ENCODE results near the gene NEU4.
A peak's percentile ranks its signal among the peaks of the same experiment; 100 is the strongest.
"Not testable (repeated sequence)": the region's sequence is repeated elsewhere in the genome, so short reads cannot be mapped to it uniquely, and the experiment has no call there.

Gene NEU4

DNA sequence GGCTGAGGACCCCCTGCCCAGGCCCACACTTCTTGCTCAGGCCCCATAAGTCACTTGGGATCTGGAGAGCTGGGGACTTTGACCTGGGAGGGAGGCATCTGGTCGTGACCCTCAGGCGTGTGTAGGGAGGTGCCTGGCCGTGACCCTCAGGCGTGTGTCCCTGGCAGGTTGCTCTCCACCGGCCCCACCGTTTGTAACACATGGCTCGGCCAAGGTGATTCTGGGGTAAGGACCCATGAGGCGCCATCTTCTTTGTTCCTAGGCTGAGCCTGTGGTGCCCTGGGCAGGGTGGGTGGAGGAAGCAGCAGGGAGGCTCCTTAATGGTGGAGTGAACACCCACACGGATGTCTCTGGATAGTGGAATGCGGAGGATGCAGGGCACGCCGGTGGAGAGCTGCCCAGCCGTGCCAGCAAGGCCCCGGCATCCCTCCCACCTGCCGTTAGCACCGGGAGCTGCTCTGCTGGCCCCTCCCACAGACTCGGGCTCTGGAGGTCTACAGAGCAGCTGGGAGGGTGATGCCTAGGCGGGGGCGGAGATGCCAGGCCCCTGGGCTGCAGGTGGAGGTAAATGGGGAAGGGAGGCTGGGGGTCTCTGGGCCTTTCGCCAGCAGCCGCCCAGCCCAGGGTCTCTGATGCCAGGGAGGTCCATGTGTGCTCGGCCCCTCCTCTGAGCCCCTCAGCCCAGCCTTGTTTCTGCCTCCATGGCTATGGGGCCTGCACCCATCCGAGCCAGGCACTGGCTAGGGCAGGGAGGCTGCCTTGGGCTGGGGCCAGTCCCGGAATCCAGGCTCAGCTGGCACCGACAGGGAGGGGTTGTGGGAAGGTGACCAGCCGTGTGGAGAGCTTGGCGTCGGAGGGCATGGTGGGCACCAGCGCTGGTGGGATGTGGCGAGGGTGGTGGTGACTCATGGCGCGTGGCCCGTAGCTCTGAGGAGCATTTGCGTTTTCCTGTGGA, 33.5 kb upstream of the NEU4 start:
- no peak for DNase-seq

DNA sequence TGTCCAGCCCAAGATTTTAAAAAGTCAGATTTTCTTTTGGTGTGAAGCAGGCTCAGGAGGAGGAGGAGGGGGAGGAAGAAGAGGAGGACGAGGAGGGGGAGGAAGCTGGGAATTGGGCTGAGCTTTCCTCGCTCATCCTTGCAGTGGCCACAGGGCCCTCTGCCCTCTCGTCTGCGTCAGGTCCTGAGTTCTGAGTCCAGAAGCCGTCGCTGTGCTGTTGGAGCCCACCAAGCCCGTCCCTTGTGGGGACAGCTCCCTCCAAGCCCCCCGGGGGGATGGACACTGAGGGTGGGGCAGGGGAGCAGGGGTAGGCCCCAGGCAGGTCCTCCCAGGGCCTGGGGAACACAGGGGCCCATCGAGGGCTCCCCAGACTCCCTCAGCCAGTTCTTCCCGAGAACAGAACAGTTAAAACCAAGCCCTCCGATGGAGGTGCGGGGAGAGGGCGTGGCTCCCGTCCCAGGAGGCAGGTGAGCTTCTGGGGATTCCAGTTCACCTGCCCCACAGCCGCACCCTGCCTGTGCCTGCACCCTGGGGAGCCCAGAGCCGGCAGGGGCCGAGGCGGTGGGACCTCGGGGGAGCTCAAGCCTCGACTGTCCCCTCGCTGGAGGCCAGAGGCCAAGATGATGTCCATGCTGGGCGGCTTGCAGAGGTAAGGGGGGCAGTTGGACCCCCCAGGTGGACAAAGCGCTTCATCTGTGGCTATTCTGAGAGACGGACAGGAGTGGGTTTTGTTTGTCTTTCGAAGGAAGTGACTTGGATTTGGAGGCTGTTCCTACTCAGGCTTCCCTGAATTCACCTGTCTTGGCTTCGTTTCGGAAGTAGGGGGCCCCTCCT, 32.4 kb upstream of the NEU4 start, which contains the start of gene GAL3ST2:
Gene GAL3ST2 (plus strand): TSS at position 487 of the 834 bp plus-strand sequence. CDS start 134 bp downstream, at position 621.
- DNase-seq: no peak

DNA sequence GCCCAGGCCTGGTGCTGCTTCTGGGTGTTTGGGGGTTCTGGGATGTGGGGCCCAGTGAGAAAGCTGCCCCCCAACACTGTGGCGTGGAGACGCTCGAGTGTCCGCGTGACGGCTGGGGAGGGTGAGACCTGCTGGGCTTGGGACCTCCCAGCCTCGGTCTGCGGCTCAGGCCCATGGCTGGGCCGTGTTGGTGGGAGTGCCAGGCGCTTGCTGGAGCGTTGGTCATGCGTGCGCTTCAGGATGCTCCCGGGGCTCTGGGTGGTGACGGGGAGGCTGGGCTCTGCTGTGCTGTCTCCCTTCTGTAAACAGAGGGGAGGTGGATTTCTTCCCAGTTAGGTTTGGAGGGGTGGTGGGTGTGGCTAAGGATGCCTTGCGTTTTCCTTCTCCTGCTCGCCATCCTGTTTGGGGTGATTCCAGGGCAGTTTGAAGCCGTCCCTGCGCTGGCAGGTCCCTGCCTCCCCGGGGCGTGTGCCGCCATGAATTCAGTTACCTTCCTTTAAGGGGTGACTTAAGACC, 31.8 kb upstream of the NEU4 start:
- DNase-seq: no peak

DNA sequence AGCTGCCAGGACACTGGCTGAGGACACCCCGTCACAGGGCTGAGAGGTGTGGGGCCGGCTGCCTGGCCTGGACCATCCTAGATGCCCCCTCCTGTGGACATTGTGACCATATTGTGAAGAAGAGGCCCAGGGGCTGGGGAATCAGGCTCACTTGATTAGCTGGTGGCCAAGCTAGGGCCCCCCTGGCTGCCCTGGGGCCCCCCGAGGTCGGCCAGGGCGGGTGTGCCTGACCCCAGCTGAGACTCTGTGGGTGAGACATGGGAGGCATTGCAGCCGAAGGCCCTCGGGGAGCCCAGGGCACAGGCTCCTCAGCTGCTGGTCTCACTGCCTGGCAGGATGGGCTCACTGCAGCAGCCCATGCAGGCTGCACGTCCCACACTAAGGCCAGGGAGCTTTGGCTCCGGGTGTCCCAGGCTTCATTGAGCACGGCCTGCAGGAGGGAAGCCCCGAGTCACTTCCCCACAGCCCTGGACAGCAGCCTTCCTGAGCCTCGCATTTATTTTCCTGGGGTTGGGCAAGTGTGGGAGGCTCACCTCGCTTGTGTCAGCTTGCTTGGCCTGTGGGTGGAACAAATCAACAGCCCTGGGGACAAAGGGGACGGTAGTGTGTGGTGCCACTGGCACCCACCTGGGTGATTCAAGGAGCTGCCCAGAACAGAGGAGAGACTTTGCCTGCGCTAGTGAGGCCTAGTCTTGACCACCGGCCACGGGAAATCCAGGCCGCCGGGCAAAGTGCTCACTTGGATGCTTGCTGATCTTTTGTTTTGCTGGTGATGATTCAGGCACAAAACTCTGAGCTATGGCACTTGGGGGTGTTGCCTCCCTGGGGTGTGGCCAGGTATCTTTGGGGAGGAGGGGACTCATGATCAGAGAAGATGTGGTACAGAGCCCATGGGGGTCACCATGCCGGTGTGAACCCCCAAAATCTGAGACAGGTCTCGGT, 31.0 kb upstream of the NEU4 start:
- no peak for DNase-seq

GRCh38 chr2:241780939-241781569, 27.9 kb upstream of the NEU4 start:
- no peak for DNase-seq

GRCh38 chr2:241782053-241782452, 26.9 kb upstream of the NEU4 start:
- DNase-seq: not testable (repeated sequence)

DNA sequence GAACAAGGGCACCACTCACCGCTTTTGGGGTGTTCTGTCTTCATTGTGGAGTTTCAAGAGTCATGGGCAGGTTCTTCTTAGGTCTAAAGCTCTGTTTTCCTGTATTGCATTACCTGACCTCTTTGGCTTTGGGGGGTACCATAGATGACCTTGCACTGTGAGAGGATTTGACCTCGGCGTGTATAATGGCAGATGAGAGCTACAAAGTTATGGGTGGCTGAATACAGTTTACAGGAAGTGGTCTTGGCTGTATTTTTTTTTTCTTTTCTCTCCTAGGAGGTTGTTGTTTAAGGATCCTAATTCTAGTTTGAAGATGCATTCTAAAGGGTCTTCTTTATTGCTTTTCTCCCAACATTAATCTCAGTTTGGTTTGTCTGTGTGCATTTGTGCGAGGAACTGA, 20.9 kb upstream of the NEU4 start:
- no peak for DNase-seq

- DNase-seq: no peak
Measured at GRCh38 chr2:241788572-241788971, 20.4 kb upstream of the NEU4 start.

GRCh38 chr2:241791385-241791784, 17.6 kb upstream of the NEU4 start:
- not testable (repeated sequence) for DNase-seq

GRCh38 chr2:241793385-241793784, 15.6 kb upstream of the NEU4 start:
- no peak for DNase-seq

DNA sequence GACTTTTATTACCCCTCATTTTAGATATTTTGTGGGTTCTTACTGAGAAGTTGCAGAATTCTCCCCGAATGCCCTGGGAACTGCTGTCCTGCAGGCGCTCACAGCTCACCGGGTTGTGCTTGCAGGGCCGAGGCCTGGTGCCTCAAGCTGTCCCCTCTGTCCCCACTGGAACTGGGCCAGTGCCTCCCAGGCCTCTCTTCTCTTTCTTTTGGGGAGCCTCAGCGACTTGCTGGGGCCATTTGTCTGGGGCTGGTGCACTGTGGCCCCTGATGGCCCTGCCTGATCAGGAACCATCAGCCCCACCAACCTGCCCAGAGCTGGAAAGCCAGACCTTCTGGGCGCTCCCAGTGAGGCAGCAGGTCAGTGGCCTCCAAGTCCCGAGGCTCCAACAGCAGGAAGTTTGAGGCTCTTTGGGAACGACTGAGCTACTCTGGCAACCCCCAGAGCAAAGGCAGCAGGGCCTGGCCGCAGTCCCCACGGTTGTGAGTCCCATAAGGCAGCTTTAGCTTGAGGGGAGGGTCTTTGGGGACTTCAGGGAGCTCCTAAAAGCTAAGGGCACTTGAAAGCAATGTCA, 14.7 kb upstream of the NEU4 start:
- DNase-seq: no peak

GRCh38 chr2:241795021-241795999, 13.7 kb upstream of the NEU4 start:
- no peak for DNase-seq

DNA sequence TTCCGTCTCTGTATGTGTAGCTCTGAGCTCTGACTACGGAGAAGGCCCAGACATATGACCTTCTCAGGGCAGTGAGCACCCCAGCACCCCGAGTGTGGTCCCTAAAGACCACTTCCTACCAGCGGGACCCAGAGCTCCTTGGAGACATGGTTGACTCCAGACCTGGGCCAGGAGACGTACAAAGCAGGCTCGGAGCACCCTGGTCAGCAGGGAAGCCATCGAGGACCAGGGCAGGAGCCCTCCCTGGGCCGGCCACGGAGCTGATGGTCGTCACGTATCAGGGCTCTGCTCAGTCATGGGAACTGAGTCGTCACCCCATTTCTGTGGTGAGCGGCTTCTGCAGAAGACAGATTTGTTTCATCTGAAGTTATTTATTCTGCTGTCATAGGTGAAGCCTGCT, 12.8 kb upstream of the NEU4 start:
- no peak for DNase-seq

DNA sequence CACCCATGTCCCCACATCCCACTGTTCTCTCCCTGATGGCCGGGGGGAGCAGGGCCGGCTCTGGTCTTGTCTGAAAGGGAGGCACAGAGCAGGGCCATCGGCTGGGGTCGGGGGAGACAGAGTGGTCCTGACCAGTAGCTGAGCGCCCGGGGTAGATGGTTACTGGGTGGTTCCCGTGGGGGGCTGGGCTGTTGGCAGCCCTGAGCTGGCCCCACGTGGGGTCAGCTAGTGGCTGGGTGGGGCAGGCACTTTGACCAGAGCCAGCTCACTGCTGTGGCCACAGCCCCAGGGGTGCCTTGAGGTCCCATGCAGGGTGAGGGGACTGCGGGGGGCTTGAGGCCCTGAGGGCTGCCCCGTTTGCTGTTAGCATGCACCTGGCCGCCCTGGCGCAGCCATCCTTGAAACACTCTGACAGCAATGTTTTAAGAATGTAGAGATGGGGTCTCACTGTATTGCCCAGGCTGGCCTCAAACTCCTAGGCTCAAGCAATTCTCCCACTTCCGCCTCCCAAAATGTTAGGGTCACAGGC, 12.3 kb upstream of the NEU4 start:
- no peak for DNase-seq

DNA sequence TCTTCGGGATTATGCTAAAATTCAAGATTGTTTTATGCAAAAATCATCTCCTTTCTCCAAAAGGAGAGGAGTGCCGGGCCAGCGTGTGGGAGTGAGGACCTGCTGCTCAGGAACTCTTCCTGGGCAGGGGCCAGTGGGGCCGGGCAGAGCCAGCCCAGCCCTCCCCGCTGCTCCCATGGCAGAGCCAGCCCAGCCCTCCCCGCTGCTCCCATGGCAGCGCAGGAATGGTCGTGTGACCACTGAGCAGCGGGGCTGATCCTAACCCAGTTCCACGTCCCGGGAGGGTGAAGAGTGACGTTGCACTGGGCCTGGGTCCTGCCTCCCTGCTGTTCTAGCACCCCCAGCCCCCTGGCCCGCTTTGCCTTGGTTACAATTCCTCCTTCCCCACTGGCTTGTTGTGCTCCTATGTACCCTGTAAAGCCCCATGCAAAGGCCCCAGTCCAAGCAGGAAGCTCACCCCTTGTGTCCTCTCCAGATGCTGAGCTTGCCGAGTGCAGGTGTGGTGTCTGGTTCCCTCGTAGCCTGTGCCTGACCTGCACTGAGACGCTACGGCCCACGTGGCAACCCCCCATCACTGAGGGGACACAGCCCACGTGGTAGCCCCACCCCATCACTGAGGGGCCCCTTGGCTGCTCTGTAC, 11.4 kb upstream of the NEU4 start:
- peak in 1 of 56 donors; percentile 51 for DNase-seq

DNA sequence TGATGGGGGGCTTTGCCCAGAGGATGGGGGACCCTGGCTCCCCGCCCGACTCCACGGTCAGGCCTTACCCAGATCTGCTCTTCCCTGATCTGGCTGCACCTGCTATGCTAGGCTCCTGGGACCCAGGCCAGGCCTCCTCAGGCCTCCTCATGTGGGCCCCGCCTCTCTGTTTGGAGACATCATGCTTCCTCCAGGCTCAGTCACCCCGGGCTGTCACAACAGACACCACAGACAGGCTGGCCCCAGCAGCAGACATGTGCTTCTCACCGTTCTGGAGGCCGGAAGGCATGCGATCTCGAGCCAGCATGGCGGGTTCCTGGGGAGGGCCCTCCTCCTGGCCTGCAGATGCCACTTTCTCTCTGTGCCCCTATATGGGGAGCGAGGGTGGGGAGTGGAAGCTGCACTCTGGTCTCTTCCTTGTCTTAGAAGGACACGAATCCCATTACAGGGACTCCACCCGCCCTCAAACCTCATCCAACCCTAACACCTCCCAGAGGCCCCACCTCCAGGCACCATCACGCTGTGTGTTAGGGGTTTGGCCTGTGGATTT, 10.8 kb upstream of the NEU4 start:
- DNase-seq: no peak
